GM23338 (cell line): ENCODE data around the gene APBA2. TPM values are rescaled to one million over a fixed set of nuclear protein-coding genes. Genes with fewer than 3 reads are reported as not detected.
"Not testable (repeated sequence)": the region's sequence is repeated elsewhere in the genome, so short reads cannot be mapped to it uniquely, and the experiment has no call there.

Source experiments
- ATAC-seq: fragments of 200-7000 bp; cut with Tn5 transposase; 3 replicates; pipeline ENCODE4 v1.9.1; 2020
- DNase-seq: peaks from one replicate; pipeline ENCODE4 v3.0.0-alpha.2; 2015; ENCODE audit warnings: low spot score
- H2AFZ ChIP-seq: fragments of 200-600 bp; sonication (generic); 2 replicates; pipeline ENCODE4 v1.8.0; 2016; ENCODE audit warnings: antibody characterized with exemption, mild to moderate bottlenecking, moderate library complexity
- H3F3A ChIP-seq: fragments of 200-600 bp; sonication (generic); replicated peaks from 2 replicates; pipeline ENCODE4 v1.8.0; 2017; ENCODE audit warnings: antibody characterized with exemption, mixed run types, low read depth
- H3K27ac ChIP-seq: fragments of 200-600 bp; sonication (generic); 2 replicates; pipeline ENCODE4 v1.6.1; 2016; ENCODE audit warnings: low read depth
- H3K27me3 ChIP-seq: fragments of 200-600 bp; sonication (generic); 2 replicates; pipeline ENCODE4 v1.8.0; 2016; ENCODE audit warnings: mild to moderate bottlenecking, mixed run types, moderate library complexity; ENCODE audit not compliant: insufficient read depth
- H3K36me3 ChIP-seq: fragments of 200-600 bp; sonication (generic); 2 replicates; pipeline ENCODE4 v1.8.0; 2016; ENCODE audit warnings: mild to moderate bottlenecking; ENCODE audit not compliant: insufficient read depth
- H3K4me1 ChIP-seq: fragments of 200-600 bp; sonication (generic); 2 replicates; pipeline ENCODE4 v1.8.0; 2016; ENCODE audit warnings: mild to moderate bottlenecking, moderate library complexity; ENCODE audit not compliant: insufficient read depth
- H3K4me2 ChIP-seq: fragments of 200-600 bp; sonication (generic); 2 replicates; pipeline ENCODE4 v1.7.1; 2017; ENCODE audit warnings: mixed run types
- H3K4me3 ChIP-seq: fragments of 200-600 bp; sonication (generic); 2 replicates; pipeline ENCODE4 v1.6.1; 2016; ENCODE audit warnings: mixed run types
- H3K79me2 ChIP-seq: fragments of 200-600 bp; sonication (generic); replicated peaks from 2 replicates; pipeline ENCODE4 v1.8.0; 2017; ENCODE audit warnings: mild to moderate bottlenecking; ENCODE audit not compliant: insufficient read depth
- H3K9me2 ChIP-seq: fragments of 200-600 bp; sonication (generic); 2 replicates; pipeline ENCODE4 v1.8.0; 2017; ENCODE audit not compliant: insufficient read depth
- H4K20me1 ChIP-seq: fragments of 200-600 bp; sonication (generic); replicated peaks from 2 replicates; pipeline ENCODE4 v1.8.0; 2017; ENCODE audit warnings: mild to moderate bottlenecking; ENCODE audit not compliant: insufficient read depth
- H3K27ac Mint-ChIP-seq: 2 replicates; pipeline ENCODE4 v1.8.0; 2020; ENCODE audit warnings: inconsistent platforms, mild to moderate bottlenecking, moderate library complexity, mixed read lengths
- H3K27me3 Mint-ChIP-seq: 3 replicates; pipeline ENCODE4 v1.8.0; 2022; ENCODE audit warnings: low read depth, mild to moderate bottlenecking, moderate library complexity, mixed read lengths, inconsistent platforms; ENCODE audit not compliant: insufficient read depth, poor library complexity
- H3K36me3 Mint-ChIP-seq: 3 replicates; pipeline ENCODE4 v1.8.0; 2021; ENCODE audit warnings: low read depth, mild to moderate bottlenecking, inconsistent platforms, moderate library complexity, mixed read lengths
- H3K4me1 Mint-ChIP-seq: 3 replicates; pipeline ENCODE4 v1.8.0; 2020; ENCODE audit warnings: mild to moderate bottlenecking, inconsistent platforms, mixed read lengths
- H3K4me3 Mint-ChIP-seq: 3 replicates; pipeline ENCODE4 v1.8.0; 2021; ENCODE audit warnings: moderate library complexity, mild to moderate bottlenecking, inconsistent platforms, mixed read lengths
- H3K9me3 Mint-ChIP-seq: 3 replicates; pipeline ENCODE4 v1.8.0; 2020; ENCODE audit warnings: moderate library complexity, mild to moderate bottlenecking, inconsistent platforms, mixed read lengths
- EZH2phosphoT487 ChIP-seq: fragments of 200-600 bp; sonication (generic); IDR thresholded peaks from one replicate; pipeline ENCODE4 v1.8.1; 2018; ENCODE audit warnings: antibody characterized with exemption; ENCODE audit not compliant: unreplicated experiment
- NANOG ChIP-seq: IDR thresholded peaks from 2 replicates; pipeline ENCODE4 v1.6.1; 2016; ENCODE audit warnings: antibody characterized with exemption, borderline replicate concordance
- ZNF114 ChIP-seq: fragments of 250-450 bp; sonication (Bioruptor Pico); IDR thresholded peaks from 2 replicates; pipeline ENCODE4 v1.5.0; 2020; ENCODE audit warnings: mild to moderate bottlenecking, moderate library complexity
- ZNF331 ChIP-seq: fragments of 250-450 bp; sonication (Bioruptor Pico); IDR thresholded peaks from 2 replicates; pipeline ENCODE4 v1.5.0; 2020; ENCODE audit warnings: low read depth, mild to moderate bottlenecking, moderate library complexity
- polyA plus RNA-seq: library from polyadenylated mRNA; unstranded; fragments of >200 nt; fragmentation: Nextera tagmentation; extraction: Ambion mirVana; gene quantifications from 2 replicates; pipeline ENCODE4 v1.2.1, GENCODE V29; 2016
- total RNA-seq: library from RNA; depleted of rRNA; stranded (reverse); fragments of >200 nt; shearing (Covaris generic); gene quantifications from 2 replicates; pipeline ENCODE4 v1.2.3, GENCODE V29; 2014
- TF ChIP-seq, protein P1 (sequence below): IDR thresholded peaks from 2 replicates; pipeline ENCODE4 v1.6.1; 2016; ENCODE audit warnings: antibody characterized with exemption
- TF ChIP-seq, protein P2 (sequence below): IDR thresholded peaks from one replicate; pipeline ENCODE4 v1.6.1; 2018; ENCODE audit warnings: antibody characterized with exemption; ENCODE audit not compliant: unreplicated experiment

Gene APBA2
- total and polyA plus RNA-seq, 2 experiments from 2014 or later = 5.9 to 24.7 TPM

DNA sequence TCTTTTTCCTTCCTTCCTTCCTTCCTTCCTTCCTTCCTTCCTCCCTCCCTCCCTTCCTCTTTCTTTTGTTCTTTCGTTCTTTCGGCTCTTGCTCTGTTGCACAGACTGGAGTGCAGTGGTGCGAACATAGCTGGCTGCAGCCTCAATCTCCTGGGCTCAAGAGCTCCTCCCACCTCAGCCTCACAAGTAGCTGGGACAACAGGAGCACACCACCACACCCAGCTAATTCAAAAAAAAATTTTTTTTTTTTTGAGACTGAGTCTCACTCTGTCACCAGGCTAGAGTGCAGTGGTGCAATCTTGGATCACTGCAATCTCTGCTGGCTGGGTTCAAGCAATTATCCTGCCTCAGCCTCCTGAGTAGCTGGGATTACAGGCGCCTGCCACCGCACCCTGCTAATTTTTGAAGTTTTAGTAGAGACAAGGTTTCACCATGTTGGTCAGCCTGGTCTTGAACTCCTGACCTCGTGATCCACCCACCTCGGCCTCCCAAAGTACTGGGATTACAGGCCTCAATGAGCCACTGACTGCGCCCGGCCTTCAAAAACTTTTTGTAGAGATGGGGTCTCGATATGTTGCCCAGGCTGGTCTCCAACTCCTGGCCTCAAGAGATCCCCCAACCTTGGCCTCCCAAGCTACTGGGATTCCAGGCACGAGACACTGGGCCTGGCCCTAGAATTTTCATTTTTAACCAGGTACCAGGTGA, 24.0 kb upstream of the APBA2 start:
- H3K36me3 Mint-ChIP-seq, H3K27ac ChIP-seq, H3K9me2 ChIP-seq, H3K9me3 Mint-ChIP-seq, H3K4me2 ChIP-seq, ATAC-seq, H3K79me2 ChIP-seq, H2AFZ ChIP-seq, H4K20me1 ChIP-seq, H3K27ac Mint-ChIP-seq, H3K27me3 Mint-ChIP-seq, H3F3A ChIP-seq, H3K36me3 ChIP-seq, H3K4me3 ChIP-seq, H3K4me1 Mint-ChIP-seq, DNase-seq, H3K27me3 ChIP-seq, H3K4me3 Mint-ChIP-seq, H3K4me1 ChIP-seq: not testable (repeated sequence)

- Histone ChIP-seq H3K36me3 (no peaks in the 10 kb centered on the region), H3K9me2 (no peaks in the 10 kb centered on the region), H3K4me1 (no peaks in the 10 kb centered on the region), H3K79me2 (no peaks in the 10 kb centered on the region), H3K27ac (no peak overlapping the region), H3K4me3 (no peak overlapping the region), H3K4me2 (no peak overlapping the region), H2AFZ (no peak overlapping the region), H3K27me3 (no peaks in the 10 kb centered on the region), H3F3A (no peaks in the 10 kb centered on the region), H4K20me1 (no peaks in the 10 kb centered on the region)
- Mint-ChIP-seq H3K9me3 (no peaks in the 10 kb centered on the region; the same call in 2 of the 3 replicates), H3K27ac (no peak overlapping the region), H3K4me1 (no peaks in the 10 kb centered on the region), H3K36me3 (peaks cover 3% of the 10 kb centered on the region; the same call in 1 of the 3 replicates), H3K27me3 (peaks cover 1% of the 10 kb centered on the region), H3K4me3 (no peak overlapping the region)
- TF ChIP-seq, protein P1, sequence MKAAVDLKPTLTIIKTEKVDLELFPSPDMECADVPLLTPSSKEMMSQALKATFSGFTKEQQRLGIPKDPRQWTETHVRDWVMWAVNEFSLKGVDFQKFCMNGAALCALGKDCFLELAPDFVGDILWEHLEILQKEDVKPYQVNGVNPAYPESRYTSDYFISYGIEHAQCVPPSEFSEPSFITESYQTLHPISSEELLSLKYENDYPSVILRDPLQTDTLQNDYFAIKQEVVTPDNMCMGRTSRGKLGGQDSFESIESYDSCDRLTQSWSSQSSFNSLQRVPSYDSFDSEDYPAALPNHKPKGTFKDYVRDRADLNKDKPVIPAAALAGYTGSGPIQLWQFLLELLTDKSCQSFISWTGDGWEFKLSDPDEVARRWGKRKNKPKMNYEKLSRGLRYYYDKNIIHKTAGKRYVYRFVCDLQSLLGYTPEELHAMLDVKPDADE = no peak
- TF ChIP-seq EZH2phosphoT487 (no peak), ZNF114 (no peak), ZNF331 (CRISPR knock-in tag) (no peak), NANOG (no peak)
- TF ChIP-seq, protein P2, sequence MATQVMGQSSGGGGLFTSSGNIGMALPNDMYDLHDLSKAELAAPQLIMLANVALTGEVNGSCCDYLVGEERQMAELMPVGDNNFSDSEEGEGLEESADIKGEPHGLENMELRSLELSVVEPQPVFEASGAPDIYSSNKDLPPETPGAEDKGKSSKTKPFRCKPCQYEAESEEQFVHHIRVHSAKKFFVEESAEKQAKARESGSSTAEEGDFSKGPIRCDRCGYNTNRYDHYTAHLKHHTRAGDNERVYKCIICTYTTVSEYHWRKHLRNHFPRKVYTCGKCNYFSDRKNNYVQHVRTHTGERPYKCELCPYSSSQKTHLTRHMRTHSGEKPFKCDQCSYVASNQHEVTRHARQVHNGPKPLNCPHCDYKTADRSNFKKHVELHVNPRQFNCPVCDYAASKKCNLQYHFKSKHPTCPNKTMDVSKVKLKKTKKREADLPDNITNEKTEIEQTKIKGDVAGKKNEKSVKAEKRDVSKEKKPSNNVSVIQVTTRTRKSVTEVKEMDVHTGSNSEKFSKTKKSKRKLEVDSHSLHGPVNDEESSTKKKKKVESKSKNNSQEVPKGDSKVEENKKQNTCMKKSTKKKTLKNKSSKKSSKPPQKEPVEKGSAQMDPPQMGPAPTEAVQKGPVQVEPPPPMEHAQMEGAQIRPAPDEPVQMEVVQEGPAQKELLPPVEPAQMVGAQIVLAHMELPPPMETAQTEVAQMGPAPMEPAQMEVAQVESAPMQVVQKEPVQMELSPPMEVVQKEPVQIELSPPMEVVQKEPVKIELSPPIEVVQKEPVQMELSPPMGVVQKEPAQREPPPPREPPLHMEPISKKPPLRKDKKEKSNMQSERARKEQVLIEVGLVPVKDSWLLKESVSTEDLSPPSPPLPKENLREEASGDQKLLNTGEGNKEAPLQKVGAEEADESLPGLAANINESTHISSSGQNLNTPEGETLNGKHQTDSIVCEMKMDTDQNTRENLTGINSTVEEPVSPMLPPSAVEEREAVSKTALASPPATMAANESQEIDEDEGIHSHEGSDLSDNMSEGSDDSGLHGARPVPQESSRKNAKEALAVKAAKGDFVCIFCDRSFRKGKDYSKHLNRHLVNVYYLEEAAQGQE = no peak
- ATAC-seq = no peak
- no peak for DNase-seq
Measured at GRCh38 chr15:28868744-28869345, 16.9 kb upstream of the APBA2 start.
